H1 (cell line): ENCODE data around the gene CARF. TPM values are rescaled to one million over a fixed set of nuclear protein-coding genes. Genes with fewer than 3 reads are reported as not detected.

Experiments used
- CHD7 ChIP-seq: fragments of 300-600 bp; sonication (generic); IDR thresholded peaks from 2 replicates; pipeline ENCODE4 v1.7.1; 2012; ENCODE audit warnings: low read length, moderate library complexity, mild to moderate bottlenecking, inconsistent platforms; ENCODE audit not compliant: insufficient replicate concordance
- CTCF ChIP-seq, 3 experiments: IDR thresholded peaks; 1 replicate in 2 of 3; 2 replicates in 1 of 3; pipeline versions ENCODE4 v1.5.1 to v1.6.1; 2011; ENCODE audit warnings: low read length in 3 of 3, mild to moderate bottlenecking in 3 of 3, inconsistent platforms in 2 of 3, low read depth in 1 of 3, moderate library complexity in 1 of 3; ENCODE audit not compliant: insufficient read depth in 1 of 3; ENCODE audit errors: control extremely low read depth in 1 of 3
- E2F6 ChIP-seq: IDR thresholded peaks from 2 replicates; pipeline ENCODE4 v1.6.1; 2012; ENCODE audit warnings: inconsistent platforms
- FOSL1 ChIP-seq: IDR thresholded peaks from 2 replicates; pipeline ENCODE4 v1.6.1; 2011; ENCODE audit warnings: mild to moderate bottlenecking, low read depth, low read length, moderate library complexity; ENCODE audit not compliant: insufficient read depth
- MAX ChIP-seq: IDR thresholded peaks from 2 replicates; pipeline ENCODE4 v1.6.1; 2012; ENCODE audit warnings: inconsistent platforms
- POLR2A ChIP-seq, 2 experiments: IDR thresholded peaks; 1 replicate in 1 of 2; 2 replicates in 1 of 2; pipeline ENCODE4 v1.6.1; 2011; ENCODE audit warnings: low read depth in 2 of 2, low read length in 2 of 2, mild to moderate bottlenecking in 2 of 2; ENCODE audit errors: control extremely low read depth in 1 of 2
- POLR2AphosphoS5 ChIP-seq: IDR thresholded peaks from 2 replicates; pipeline ENCODE4 v1.6.1; 2011; ENCODE audit warnings: low read depth, low read length
- POU5F1 ChIP-seq: IDR thresholded peaks from 2 replicates; pipeline ENCODE4 v1.6.1; 2011; ENCODE audit warnings: low read depth, mild to moderate bottlenecking, low read length, moderate library complexity
- SP2 ChIP-seq: IDR thresholded peaks from 2 replicates; pipeline ENCODE4 v1.6.1; 2012; ENCODE audit warnings: mild to moderate bottlenecking, low read length, inconsistent platforms
- polyA plus RNA-seq, 7 experiments: library from polyadenylated mRNA; depleted of rRNA in 3 of 7; stranded (reverse) in 5 of 7; unstranded in 2 of 7; fragments of >200 nt in 5 of 7; fragments of 200-250 nt in 2 of 7; gene quantifications; 1 replicate in 5 of 7; 2 replicates in 1 of 7; 4 replicates in 1 of 7; pipeline versions ENCODE4 v1.2.1 to v1.2.3, GENCODE V29; 2011 to 2013; ENCODE audit warnings: missing spikeins in 2 of 7, mixed read lengths in 2 of 7
- total RNA-seq: library from RNA; stranded (reverse); fragmentation: NEBNext Ultra II Directional; extraction: Animal tissue kit (Norgen Biotek cat#: 25700); gene quantifications from 2 replicates; pipeline ENCODE4 v1.2.1, GENCODE V29; 2021

CARF gene
- total and polyA plus RNA-seq, 2 of the 8 experiments (the other 6 are each of a cell fraction or from before 2014, with no cell fraction given), result 2.0 to 2.6 TPM

- TF ChIP-seq CHD7 (no peak), MAX (no peak), POU5F1 (no peak), POLR2AphosphoS5 (no peak), FOSL1 (no peak), E2F6 (no peak), CTCF (IDR thresholded peaks at IDR 0.05; ENCODE audit: control extremely low read depth in 1 of 3, insufficient read depth in 1 of 3, low read depth in 1 of 3, low read length in 3 of 3) (no peak), SP2 (no peak), POLR2A (IDR thresholded peaks at IDR 0.05; ENCODE audit: control extremely low read depth in 1 of 2, low read depth in 2 of 2, low read length in 2 of 2) (no peak)
Measured at GRCh38 chr2:202941771-202942170, 29.7 kb downstream of the CARF start (continued).
